Fibroblast of lung (primary cell): ENCODE measurements around the gene SF3B1. TPM values are rescaled to one million over a fixed set of nuclear protein-coding genes. Genes with fewer than 3 reads are reported as not detected.
A peak's percentile ranks its signal among the peaks of the same experiment; 100 is the strongest.

Source experiments
- DNase-seq, 2 donors: peaks; one replicate each; pipeline versions ENCODE4 v3.0.0 to v3.0.0-alpha.2; 2010; ENCODE audit warnings: low read depth in 2 of 2
- H2AFZ ChIP-seq: 2 replicates; pipeline ENCODE4 v1.5.1; 2012; ENCODE audit warnings: low read length, control low read depth, inconsistent platforms
- H3K27ac ChIP-seq: 2 replicates; pipeline ENCODE4 v1.5.1; 2011; ENCODE audit warnings: low read length, control low read depth; ENCODE audit not compliant: insufficient read depth
- H3K27me3 ChIP-seq: 2 replicates; pipeline ENCODE4 v1.5.1; 2011; ENCODE audit warnings: mild to moderate bottlenecking, low read length; ENCODE audit not compliant: control insufficient read depth, insufficient read depth
- H3K36me3 ChIP-seq: 2 replicates; pipeline ENCODE4 v1.5.1; 2011; ENCODE audit warnings: low read length; ENCODE audit not compliant: control insufficient read depth, insufficient read depth
- H3K4me1 ChIP-seq: 2 replicates; pipeline ENCODE4 v1.5.1; 2011; ENCODE audit warnings: low read length; ENCODE audit not compliant: control insufficient read depth, insufficient read depth; ENCODE audit errors: extremely low read depth
- H3K4me2 ChIP-seq: 2 replicates; pipeline ENCODE4 v1.5.1; 2011; ENCODE audit warnings: low read length, control low read depth; ENCODE audit not compliant: insufficient read depth; ENCODE audit errors: extremely low read depth
- H3K4me3 ChIP-seq, 4 experiments: fragments of 200-600 bp in 1 of 4; sonication (generic) in 1 of 4; replicated peaks in 1 of 4; 2 replicates each; pipeline ENCODE4 v1.5.1; 2011 to 2016; ENCODE audit warnings: low read length in 4 of 4, low read depth in 3 of 4, mild to moderate bottlenecking in 3 of 4, control low read depth in 2 of 4, inconsistent platforms in 1 of 4, mixed read lengths in 1 of 4; ENCODE audit not compliant: insufficient read depth in 1 of 4; ENCODE audit errors: control extremely low read depth in 1 of 4
- H3K79me2 ChIP-seq: 2 replicates; pipeline ENCODE4 v1.5.1; 2012; ENCODE audit warnings: mild to moderate bottlenecking, low read length, inconsistent platforms; ENCODE audit not compliant: control insufficient read depth, insufficient read depth
- H3K9ac ChIP-seq: 2 replicates; pipeline ENCODE4 v1.5.1; 2011; ENCODE audit warnings: mild to moderate bottlenecking, low read length, control low read depth; ENCODE audit not compliant: insufficient read depth
- H3K9me3 ChIP-seq: 2 replicates; pipeline ENCODE4 v1.5.1; 2012; ENCODE audit warnings: low read depth, low read length; ENCODE audit not compliant: control insufficient read depth, insufficient read depth
- H4K20me1 ChIP-seq: 2 replicates; pipeline ENCODE4 v1.5.1; 2011; ENCODE audit warnings: low read length; ENCODE audit not compliant: control insufficient read depth, insufficient read depth; ENCODE audit errors: extremely low read depth
- EZH2 ChIP-seq: IDR thresholded peaks from 2 replicates; pipeline ENCODE4 v1.5.1; 2012; ENCODE audit warnings: low read length, control low read depth, mild to moderate bottlenecking; ENCODE audit errors: missing control alignments
- polyA plus RNA-seq, 2 donors: library from polyadenylated mRNA; depleted of rRNA in 1 of 2; stranded (reverse) in 1 of 2; unstranded in 1 of 2; fragments of >200 nt; gene quantifications; 2 replicates each; pipeline ENCODE4 v1.2.1, GENCODE V29; 2011 to 2012; ENCODE audit warnings: missing spikeins in 1 of 2
- total RNA-seq: library from RNA; depleted of rRNA; stranded (reverse); fragments of >200 nt; gene quantifications from 2 replicates; pipeline ENCODE4 v1.2.1, GENCODE V29; 2014
- TF ChIP-seq, protein P1 (sequence below), 2 donors: IDR thresholded peaks in 1 of 2; conservative IDR thresholded peaks in 1 of 2; 1 replicate in 1 of 2; 2 replicates in 1 of 2; pipeline ENCODE4 v1.5.1; 2011 to 2012; ENCODE audit warnings: low read length in 2 of 2, control low read depth in 1 of 2, inconsistent platforms in 1 of 2, low read depth in 1 of 2, mild to moderate bottlenecking in 1 of 2

SF3B1 gene
- total and polyA plus RNA-seq, 2 donors (not counting 1 experiment from before 2014, with no cell fraction given), result 195 to 509 TPM

DNA sequence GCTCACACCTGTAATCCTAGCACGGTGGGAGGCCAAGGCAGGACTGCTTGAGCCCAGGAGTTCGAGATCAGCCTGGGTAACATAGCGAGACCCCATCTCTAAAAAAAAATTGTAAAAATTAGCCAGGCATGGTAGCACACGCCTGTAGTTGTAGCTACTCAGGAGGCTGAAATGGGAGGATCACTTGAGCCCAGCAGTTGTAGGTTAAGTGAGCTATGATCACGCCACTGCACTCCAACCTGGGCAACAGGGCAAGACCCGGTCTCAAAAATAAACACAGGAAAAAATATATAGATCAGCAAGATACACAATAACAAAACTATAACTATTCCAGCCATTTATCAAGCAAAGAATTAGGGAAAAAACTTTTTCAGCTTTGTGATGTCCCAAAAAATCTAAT is 3.0 kb downstream of the SF3B1 start:
- Histone ChIP-seq H3K79me2 (peaks cover 81% of the 10 kb centered on the region), H3K27me3 (no peaks in the 10 kb centered on the region), H2AFZ (no peak overlapping the region), H4K20me1 (peaks cover 7% of the 10 kb centered on the region), H3K4me2 (peak overlapping the region; percentile 55), H3K9ac (no peak overlapping the region), H3K4me1 (peaks cover 4% of the 10 kb centered on the region), H3K36me3 (no peaks in the 10 kb centered on the region), H3K9me3 (no peaks in the 10 kb centered on the region), H3K4me3 (peak overlapping the region in 1 of 4 experiments; percentile 96), H3K27ac (no peak overlapping the region)
- DNase-seq, result no peak
- TF ChIP-seq, protein P1, sequence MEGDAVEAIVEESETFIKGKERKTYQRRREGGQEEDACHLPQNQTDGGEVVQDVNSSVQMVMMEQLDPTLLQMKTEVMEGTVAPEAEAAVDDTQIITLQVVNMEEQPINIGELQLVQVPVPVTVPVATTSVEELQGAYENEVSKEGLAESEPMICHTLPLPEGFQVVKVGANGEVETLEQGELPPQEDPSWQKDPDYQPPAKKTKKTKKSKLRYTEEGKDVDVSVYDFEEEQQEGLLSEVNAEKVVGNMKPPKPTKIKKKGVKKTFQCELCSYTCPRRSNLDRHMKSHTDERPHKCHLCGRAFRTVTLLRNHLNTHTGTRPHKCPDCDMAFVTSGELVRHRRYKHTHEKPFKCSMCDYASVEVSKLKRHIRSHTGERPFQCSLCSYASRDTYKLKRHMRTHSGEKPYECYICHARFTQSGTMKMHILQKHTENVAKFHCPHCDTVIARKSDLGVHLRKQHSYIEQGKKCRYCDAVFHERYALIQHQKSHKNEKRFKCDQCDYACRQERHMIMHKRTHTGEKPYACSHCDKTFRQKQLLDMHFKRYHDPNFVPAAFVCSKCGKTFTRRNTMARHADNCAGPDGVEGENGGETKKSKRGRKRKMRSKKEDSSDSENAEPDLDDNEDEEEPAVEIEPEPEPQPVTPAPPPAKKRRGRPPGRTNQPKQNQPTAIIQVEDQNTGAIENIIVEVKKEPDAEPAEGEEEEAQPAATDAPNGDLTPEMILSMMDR (conservative IDR thresholded peaks at IDR 0.05 in 1 of 2, IDR thresholded peaks at IDR 0.05 in 1 of 2; ENCODE audit: low read depth in 1 of 2, low read length in 2 of 2), result no peak
- no peak for TF ChIP-seq EZH2

DNA sequence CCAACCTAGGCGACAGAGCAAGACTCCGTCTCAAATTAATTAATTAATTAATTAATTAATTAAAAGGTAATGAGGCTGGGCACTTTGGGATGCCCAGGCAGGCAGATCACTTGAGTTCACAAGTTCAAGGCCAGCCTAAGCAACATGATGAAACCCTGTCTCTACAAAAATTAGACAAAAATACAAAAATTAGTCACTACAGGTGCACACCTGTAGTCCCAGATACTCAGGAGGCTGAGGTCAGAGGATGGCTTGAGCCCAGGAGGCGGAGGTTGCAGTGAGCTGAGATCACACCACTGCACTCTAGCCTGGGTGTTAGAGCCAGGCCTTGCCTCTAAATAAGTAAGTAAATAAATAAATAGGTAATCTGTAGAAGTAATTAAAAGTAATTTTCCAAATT is 6.8 kb downstream of the SF3B1 start:
- Histone ChIP-seq H3K4me2 (no peak overlapping the region), H3K4me3 (no peak overlapping the region), H3K79me2 (peaks cover 100% of the 10 kb centered on the region), H3K9ac (no peak overlapping the region), H3K36me3 (no peaks in the 10 kb centered on the region), H2AFZ (no peak overlapping the region), H4K20me1 (peaks cover 9% of the 10 kb centered on the region), H3K9me3 (no peaks in the 10 kb centered on the region), H3K4me1 (peaks cover 4% of the 10 kb centered on the region), H3K27ac (no peak overlapping the region), H3K27me3 (no peaks in the 10 kb centered on the region)
- DNase-seq, result no peak
- TF ChIP-seq, protein P1 (conservative IDR thresholded peaks at IDR 0.05 in 1 of 2, IDR thresholded peaks at IDR 0.05 in 1 of 2; ENCODE audit: low read depth in 1 of 2, low read length in 2 of 2), result no peak
- TF ChIP-seq EZH2, result no peak

DNA sequence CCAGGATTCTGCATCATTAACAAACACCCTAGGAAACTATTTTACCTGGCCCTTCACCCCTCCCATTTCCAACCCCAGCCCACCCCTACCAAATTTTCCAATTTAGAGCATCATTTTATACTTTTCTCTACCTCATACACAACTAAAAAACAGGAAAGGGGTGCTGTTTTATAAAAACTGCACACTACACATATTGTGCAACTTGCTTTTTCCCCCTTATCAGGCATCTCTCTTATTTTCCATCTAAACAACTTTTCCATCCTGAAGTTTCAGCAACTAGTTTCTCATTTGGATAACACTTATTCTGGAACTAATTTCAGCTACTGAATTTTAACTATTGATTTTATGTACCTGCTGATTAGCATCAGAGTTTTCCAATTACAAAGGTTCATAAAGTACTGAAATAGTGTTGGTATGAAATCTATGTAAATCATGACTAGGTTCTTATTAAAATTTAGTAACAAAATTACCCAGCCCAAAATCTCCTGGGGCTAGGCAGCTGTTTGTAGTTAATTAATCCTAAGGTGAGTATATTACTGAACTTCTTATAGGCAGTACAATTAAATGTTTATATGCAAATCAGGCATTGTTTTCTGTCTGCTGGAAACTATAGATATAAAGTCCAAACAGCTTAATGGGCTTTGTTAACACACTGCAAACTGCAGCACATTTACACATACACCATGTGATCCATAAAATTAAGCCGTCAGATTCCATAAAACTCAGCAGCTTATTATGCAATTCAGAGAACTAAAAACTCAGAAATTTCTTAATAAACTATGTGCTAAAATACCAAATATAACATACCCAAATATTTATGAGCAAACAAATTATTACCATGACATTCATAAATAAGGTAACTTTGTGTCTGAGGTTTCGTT is 7.9 kb downstream of the SF3B1 start:
- peaks cover 7% of the 10 kb centered on the region for H4K20me1 ChIP-seq
- H3K79me2 ChIP-seq, result peaks cover 98% of the 10 kb centered on the region
- no peak for DNase-seq
- no peaks in the 10 kb centered on the region for H3K4me1 ChIP-seq
- no peak overlapping the region for H3K4me3 ChIP-seq
- H3K36me3 ChIP-seq, result no peaks in the 10 kb centered on the region
- no peak for TF ChIP-seq EZH2
- TF ChIP-seq, protein P1 (conservative IDR thresholded peaks at IDR 0.05 in 1 of 2, IDR thresholded peaks at IDR 0.05 in 1 of 2; ENCODE audit: low read depth in 1 of 2, low read length in 2 of 2), result no peak
- no peak overlapping the region for H3K4me2 ChIP-seq
- H3K27me3 ChIP-seq, result no peaks in the 10 kb centered on the region
- H2AFZ ChIP-seq, result no peak overlapping the region
- no peak overlapping the region for H3K9ac ChIP-seq
- H3K27ac ChIP-seq, result no peak overlapping the region
- no peaks in the 10 kb centered on the region for H3K9me3 ChIP-seq
